Neural progenitor cell (in vitro differentiated cells): ENCODE measurements around the gene IL36G.

ENCODE experiments used
- EZH2 ChIP-seq: fragments of 200-600 bp; sonication (generic); IDR thresholded peaks from 2 replicates; pipeline ENCODE4 v1.6.1; 2017; ENCODE audit warnings: antibody characterized with exemption, mild to moderate bottlenecking, moderate library complexity
- EZH2phosphoT487 ChIP-seq: fragments of 200-600 bp; sonication (generic); IDR thresholded peaks from 2 replicates; pipeline ENCODE4 v1.6.1; 2017; ENCODE audit warnings: antibody characterized with exemption
- TF ChIP-seq, protein P1 (sequence below): fragments of 200-600 bp; sonication (generic); IDR thresholded peaks from 2 replicates; pipeline ENCODE4 v1.5.1; 2017; ENCODE audit warnings: antibody characterized with exemption, mild to moderate bottlenecking

DNA sequence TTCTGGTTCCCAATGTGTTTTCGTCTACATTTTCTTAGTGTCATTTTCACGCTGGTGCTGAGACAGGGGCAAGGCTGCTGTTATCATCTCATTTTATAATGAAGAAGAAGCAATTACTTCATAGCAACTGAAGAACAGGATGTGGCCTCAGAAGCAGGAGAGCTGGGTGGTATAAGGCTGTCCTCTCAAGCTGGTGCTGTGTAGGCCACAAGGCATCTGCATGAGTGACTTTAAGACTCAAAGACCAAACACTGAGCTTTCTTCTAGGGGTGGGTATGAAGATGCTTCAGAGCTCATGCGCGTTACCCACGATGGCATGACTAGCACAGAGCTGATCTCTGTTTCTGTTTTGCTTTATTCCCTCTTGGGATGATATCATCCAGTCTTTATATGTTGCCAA, 7.3 kb downstream of the IL36G start:
- TF ChIP-seq, protein P1, sequence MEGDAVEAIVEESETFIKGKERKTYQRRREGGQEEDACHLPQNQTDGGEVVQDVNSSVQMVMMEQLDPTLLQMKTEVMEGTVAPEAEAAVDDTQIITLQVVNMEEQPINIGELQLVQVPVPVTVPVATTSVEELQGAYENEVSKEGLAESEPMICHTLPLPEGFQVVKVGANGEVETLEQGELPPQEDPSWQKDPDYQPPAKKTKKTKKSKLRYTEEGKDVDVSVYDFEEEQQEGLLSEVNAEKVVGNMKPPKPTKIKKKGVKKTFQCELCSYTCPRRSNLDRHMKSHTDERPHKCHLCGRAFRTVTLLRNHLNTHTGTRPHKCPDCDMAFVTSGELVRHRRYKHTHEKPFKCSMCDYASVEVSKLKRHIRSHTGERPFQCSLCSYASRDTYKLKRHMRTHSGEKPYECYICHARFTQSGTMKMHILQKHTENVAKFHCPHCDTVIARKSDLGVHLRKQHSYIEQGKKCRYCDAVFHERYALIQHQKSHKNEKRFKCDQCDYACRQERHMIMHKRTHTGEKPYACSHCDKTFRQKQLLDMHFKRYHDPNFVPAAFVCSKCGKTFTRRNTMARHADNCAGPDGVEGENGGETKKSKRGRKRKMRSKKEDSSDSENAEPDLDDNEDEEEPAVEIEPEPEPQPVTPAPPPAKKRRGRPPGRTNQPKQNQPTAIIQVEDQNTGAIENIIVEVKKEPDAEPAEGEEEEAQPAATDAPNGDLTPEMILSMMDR = no peak
- no peak for TF ChIP-seq EZH2
- TF ChIP-seq EZH2phosphoT487 = no peak
